HepG2 (cell line): ENCODE measurements around the gene TCF7L2.

ENCODE experiments used
- BRCA1 ChIP-seq: sonication (generic); formaldehyde crosslinking; IDR thresholded peaks from 2 replicates; pipeline ENCODE4 v1.4.0; 2020; ENCODE audit warnings: missing genetic modification reagents
- NFE2L1 ChIP-seq: sonication (generic); formaldehyde crosslinking; IDR thresholded peaks from 2 replicates; pipeline ENCODE4 v1.4.0; 2020; ENCODE audit warnings: missing genetic modification reagents, mild to moderate bottlenecking, borderline replicate concordance
- ZNF24 ChIP-seq: fragments of 450-650 bp; IDR thresholded peaks from 2 replicates; pipeline ENCODE4 v1.6.1; 2017; ENCODE audit warnings: antibody characterized with exemption, mild to moderate bottlenecking
- ZNF776 ChIP-seq: sonication (generic); formaldehyde crosslinking; IDR thresholded peaks from 2 replicates; pipeline ENCODE4 v1.4.0; 2020; ENCODE audit warnings: mild to moderate bottlenecking, missing genetic modification reagents
- ZSCAN30 ChIP-seq: sonication (generic); formaldehyde crosslinking; IDR thresholded peaks from 2 replicates; pipeline ENCODE4 v1.5.0; 2020; ENCODE audit warnings: mild to moderate bottlenecking, missing genetic modification reagents
- ZSCAN9 ChIP-seq: IDR thresholded peaks from 2 replicates; pipeline ENCODE4 v1.6.1; 2016; ENCODE audit warnings: borderline replicate concordance
- TF ChIP-seq, protein P1 (sequence below): IDR thresholded peaks from 2 replicates; pipeline ENCODE4 v1.6.1; 2016; ENCODE audit warnings: low read depth, missing genetic modification reagents, missing compliant biosample characterization
- TF ChIP-seq, protein P2 (sequence below): sonication (generic); formaldehyde crosslinking; IDR thresholded peaks from 2 replicates; pipeline ENCODE4 v1.4.0; 2020; ENCODE audit warnings: low read depth, mild to moderate bottlenecking, missing genetic modification reagents

DNA sequence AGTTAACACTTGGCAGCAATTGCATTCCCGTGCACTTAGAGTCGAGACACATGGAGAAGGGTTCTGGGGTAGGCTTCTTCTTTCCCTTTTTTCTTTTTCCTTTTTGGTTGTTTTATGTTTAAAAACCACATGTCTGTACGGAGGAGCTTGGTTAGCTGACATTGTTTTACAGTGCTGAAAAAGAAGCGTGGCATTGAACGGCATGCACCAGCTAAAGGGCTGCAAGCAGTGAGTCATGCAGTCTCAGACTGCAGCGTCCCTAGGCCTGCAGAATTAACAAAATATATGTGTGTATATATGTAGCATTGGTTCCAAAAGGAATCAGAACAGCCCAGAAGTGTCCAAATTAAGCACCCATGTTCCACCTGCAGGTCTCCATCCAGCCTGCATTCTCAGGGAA lies 211.0 kb downstream of the TCF7L2 start:
- TF ChIP-seq ZNF24: no peak
- no peak for TF ChIP-seq ZSCAN30 (CRISPR knock-in tag)
- no peak for TF ChIP-seq ZNF776 (CRISPR knock-in tag)
- TF ChIP-seq, protein P1, sequence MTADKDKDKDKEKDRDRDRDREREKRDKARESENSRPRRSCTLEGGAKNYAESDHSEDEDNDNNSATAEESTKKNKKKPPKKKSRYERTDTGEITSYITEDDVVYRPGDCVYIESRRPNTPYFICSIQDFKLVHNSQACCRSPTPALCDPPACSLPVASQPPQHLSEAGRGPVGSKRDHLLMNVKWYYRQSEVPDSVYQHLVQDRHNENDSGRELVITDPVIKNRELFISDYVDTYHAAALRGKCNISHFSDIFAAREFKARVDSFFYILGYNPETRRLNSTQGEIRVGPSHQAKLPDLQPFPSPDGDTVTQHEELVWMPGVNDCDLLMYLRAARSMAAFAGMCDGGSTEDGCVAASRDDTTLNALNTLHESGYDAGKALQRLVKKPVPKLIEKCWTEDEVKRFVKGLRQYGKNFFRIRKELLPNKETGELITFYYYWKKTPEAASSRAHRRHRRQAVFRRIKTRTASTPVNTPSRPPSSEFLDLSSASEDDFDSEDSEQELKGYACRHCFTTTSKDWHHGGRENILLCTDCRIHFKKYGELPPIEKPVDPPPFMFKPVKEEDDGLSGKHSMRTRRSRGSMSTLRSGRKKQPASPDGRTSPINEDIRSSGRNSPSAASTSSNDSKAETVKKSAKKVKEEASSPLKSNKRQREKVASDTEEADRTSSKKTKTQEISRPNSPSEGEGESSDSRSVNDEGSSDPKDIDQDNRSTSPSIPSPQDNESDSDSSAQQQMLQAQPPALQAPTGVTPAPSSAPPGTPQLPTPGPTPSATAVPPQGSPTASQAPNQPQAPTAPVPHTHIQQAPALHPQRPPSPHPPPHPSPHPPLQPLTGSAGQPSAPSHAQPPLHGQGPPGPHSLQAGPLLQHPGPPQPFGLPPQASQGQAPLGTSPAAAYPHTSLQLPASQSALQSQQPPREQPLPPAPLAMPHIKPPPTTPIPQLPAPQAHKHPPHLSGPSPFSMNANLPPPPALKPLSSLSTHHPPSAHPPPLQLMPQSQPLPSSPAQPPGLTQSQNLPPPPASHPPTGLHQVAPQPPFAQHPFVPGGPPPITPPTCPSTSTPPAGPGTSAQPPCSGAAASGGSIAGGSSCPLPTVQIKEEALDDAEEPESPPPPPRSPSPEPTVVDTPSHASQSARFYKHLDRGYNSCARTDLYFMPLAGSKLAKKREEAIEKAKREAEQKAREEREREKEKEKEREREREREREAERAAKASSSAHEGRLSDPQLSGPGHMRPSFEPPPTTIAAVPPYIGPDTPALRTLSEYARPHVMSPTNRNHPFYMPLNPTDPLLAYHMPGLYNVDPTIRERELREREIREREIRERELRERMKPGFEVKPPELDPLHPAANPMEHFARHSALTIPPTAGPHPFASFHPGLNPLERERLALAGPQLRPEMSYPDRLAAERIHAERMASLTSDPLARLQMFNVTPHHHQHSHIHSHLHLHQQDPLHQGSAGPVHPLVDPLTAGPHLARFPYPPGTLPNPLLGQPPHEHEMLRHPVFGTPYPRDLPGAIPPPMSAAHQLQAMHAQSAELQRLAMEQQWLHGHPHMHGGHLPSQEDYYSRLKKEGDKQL: no peak
- TF ChIP-seq NFE2L1 (CRISPR knock-in tag): no peak
- TF ChIP-seq BRCA1: no peak
- no peak for TF ChIP-seq ZSCAN9
- TF ChIP-seq, protein P2, sequence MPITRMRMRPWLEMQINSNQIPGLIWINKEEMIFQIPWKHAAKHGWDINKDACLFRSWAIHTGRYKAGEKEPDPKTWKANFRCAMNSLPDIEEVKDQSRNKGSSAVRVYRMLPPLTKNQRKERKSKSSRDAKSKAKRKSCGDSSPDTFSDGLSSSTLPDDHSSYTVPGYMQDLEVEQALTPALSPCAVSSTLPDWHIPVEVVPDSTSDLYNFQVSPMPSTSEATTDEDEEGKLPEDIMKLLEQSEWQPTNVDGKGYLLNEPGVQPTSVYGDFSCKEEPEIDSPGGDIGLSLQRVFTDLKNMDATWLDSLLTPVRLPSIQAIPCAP (CRISPR knock-in tag): no peak
